Activated naive CD8-positive, alpha-beta T cell treated with anti-CD3 and anti-CD28 coated beads, Interleukin-2, amount 10 ng/mL, durations not matched to agents 7 days and 5 days (primary cell): Measurements from ENCODE around the gene KCNQ5. TPM values are rescaled to one million over a fixed set of nuclear protein-coding genes. Genes with fewer than 3 reads are reported as not detected.
A peak's percentile ranks its signal among the peaks of the same experiment; 100 is the strongest.

Experiments
- ATAC-seq: fragments of 150-1000 bp; cut with Tn5 transposase; one replicate; pipeline ENCODE4 v1.10.0; 2021; ENCODE audit warnings: low read depth, moderate library complexity
- POLR2A ChIA-PET: fragments of 350-600 bp; sonication (Branson Sonifier 250); formaldehyde crosslinking; loops from one replicate; lab custom pipeline; 2021; ENCODE audit warnings: antibody characterized with exemption; lab: Charles Lee
- DNase-seq: peaks from one replicate; pipeline ENCODE4 v3.0.0; 2021
- H3K27ac Mint-ChIP-seq: one replicate; pipeline ENCODE4 v1.8.0; 2022; ENCODE audit warnings: mild to moderate bottlenecking, mixed read lengths
- H3K27me3 Mint-ChIP-seq: one replicate; pipeline ENCODE4 v1.8.0; 2022; ENCODE audit warnings: mild to moderate bottlenecking, moderate library complexity, mixed read lengths
- H3K36me3 Mint-ChIP-seq: one replicate; pipeline ENCODE4 v1.8.0; 2021; ENCODE audit warnings: mild to moderate bottlenecking, mixed read lengths
- H3K4me1 Mint-ChIP-seq: one replicate; pipeline ENCODE4 v1.8.0; 2021; ENCODE audit warnings: mixed read lengths
- H3K4me3 Mint-ChIP-seq: one replicate; pipeline ENCODE4 v1.8.0; 2022; ENCODE audit warnings: mild to moderate bottlenecking, moderate library complexity, mixed read lengths
- H3K9me3 Mint-ChIP-seq: one replicate; pipeline ENCODE4 v1.8.0; 2021; ENCODE audit warnings: mixed read lengths
- total RNA-seq, 2 experiments: library from RNA; stranded (reverse); gene quantifications; one replicate each; pipeline ENCODE4 v1.2.3, GENCODE V29; 2021

Gene KCNQ5
- total RNA-seq, 2 experiments from 2014 or later, result 4.3 to 5.1 TPM

- ATAC-seq, result no peak
- H3K9me3 Mint-ChIP-seq, result peaks cover 3% of the 10 kb centered on the region
Measured at GRCh38 chr6:72647489-72647888, 25.6 kb downstream of the KCNQ5 start.

GRCh38 chr6:72649032-72649984 is 27.4 kb downstream of the KCNQ5 start:
- Mint-ChIP-seq H3K4me1 (peaks cover 18% of the 10 kb centered on the region), H3K36me3 (peaks cover 25% of the 10 kb centered on the region), H3K27me3 (no peaks in the 10 kb centered on the region), H3K27ac (no peak overlapping the region), H3K9me3 (peaks cover 5% of the 10 kb centered on the region), H3K4me3 (no peak overlapping the region)
- DNase-seq (no peak), ATAC-seq (no peak)
- POLR2A ChIA-PET, result interaction anchor here (0.6 kb wide), 1 partner anchor 48 kb away, joined by 3 read pairs; no protein-coding TSS in a partner anchor

More at GRCh38 chr6:72647489-72647888, 25.6 kb downstream of the KCNQ5 start:
- H3K27ac Mint-ChIP-seq, result no peak overlapping the region
- peaks cover 21% of the 10 kb centered on the region for H3K36me3 Mint-ChIP-seq
- POLR2A ChIA-PET, result no interaction called here
- H3K27me3 Mint-ChIP-seq, result no peaks in the 10 kb centered on the region
- DNase-seq, result no peak
- peaks cover 20% of the 10 kb centered on the region for H3K4me1 Mint-ChIP-seq
- no peak overlapping the region for H3K4me3 Mint-ChIP-seq

GRCh38 chr6:72650081-72650745 is 28.3 kb downstream of the KCNQ5 start:
- peaks cover 26% of the 10 kb centered on the region for H3K36me3 Mint-ChIP-seq
- DNase-seq, result no peak
- no peak overlapping the region for H3K27ac Mint-ChIP-seq
- no peak overlapping the region for H3K4me3 Mint-ChIP-seq
- ATAC-seq, result no peak
- peaks cover 19% of the 10 kb centered on the region for H3K4me1 Mint-ChIP-seq
- POLR2A ChIA-PET, result no interaction called here
- H3K9me3 Mint-ChIP-seq, result peaks cover 7% of the 10 kb centered on the region
- H3K27me3 Mint-ChIP-seq, result no peaks in the 10 kb centered on the region

GRCh38 chr6:72651174-72651573 is 29.3 kb downstream of the KCNQ5 start:
- no peak overlapping the region for H3K27ac Mint-ChIP-seq

GRCh38 chr6:72651967-72652956 is 30.4 kb downstream of the KCNQ5 start:
- no peaks in the 10 kb centered on the region for H3K27me3 Mint-ChIP-seq
- H3K4me1 Mint-ChIP-seq, result peaks cover 17% of the 10 kb centered on the region
- peaks cover 4% of the 10 kb centered on the region for H3K9me3 Mint-ChIP-seq
- no peak overlapping the region for H3K4me3 Mint-ChIP-seq
- no peak overlapping the region for H3K27ac Mint-ChIP-seq
- POLR2A ChIA-PET, result no interaction called here
- no peak for ATAC-seq
- peaks cover 16% of the 10 kb centered on the region for H3K36me3 Mint-ChIP-seq
- no peak for DNase-seq

More at GRCh38 chr6:72651174-72651573, 29.3 kb downstream of the KCNQ5 start:
- DNase-seq, result no peak
- Mint-ChIP-seq H3K4me1 (peaks cover 19% of the 10 kb centered on the region), H3K27me3 (no peaks in the 10 kb centered on the region), H3K9me3 (peaks cover 7% of the 10 kb centered on the region), H3K4me3 (no peak overlapping the region), H3K36me3 (peaks cover 21% of the 10 kb centered on the region)
- POLR2A ChIA-PET, result no interaction called here
- no peak for ATAC-seq

- Mint-ChIP-seq H3K9me3 (peaks cover 4% of the 10 kb centered on the region), H3K27me3 (no peaks in the 10 kb centered on the region), H3K4me3 (no peak overlapping the region), H3K4me1 (peaks cover 17% of the 10 kb centered on the region), H3K27ac (no peak overlapping the region), H3K36me3 (peaks cover 11% of the 10 kb centered on the region)
- POLR2A ChIA-PET, result no interaction called here
- DNase-seq, result no peak
- no peak for ATAC-seq
Measured at GRCh38 chr6:72653026-72653425, 31.2 kb downstream of the KCNQ5 start.

- no peaks in the 10 kb centered on the region for H3K27me3 Mint-ChIP-seq
- H3K9me3 Mint-ChIP-seq, result peaks cover 5% of the 10 kb centered on the region
- peaks cover 18% of the 10 kb centered on the region for H3K4me1 Mint-ChIP-seq
- H3K36me3 Mint-ChIP-seq, result peaks cover 14% of the 10 kb centered on the region
- H3K27ac Mint-ChIP-seq, result no peak overlapping the region
- DNase-seq (no peak), ATAC-seq (no peak)
- no peak overlapping the region for H3K4me3 Mint-ChIP-seq
- POLR2A ChIA-PET, result no interaction called here
Measured at GRCh38 chr6:72654071-72654621, 32.3 kb downstream of the KCNQ5 start.

GRCh38 chr6:72657407-72658197 is 35.7 kb downstream of the KCNQ5 start:
- H3K4me3 Mint-ChIP-seq, result no peak overlapping the region
- peaks cover 4% of the 10 kb centered on the region for H3K4me1 Mint-ChIP-seq
- ATAC-seq, result no peak
- DNase-seq, result no peak
- H3K36me3 Mint-ChIP-seq, result peaks cover 10% of the 10 kb centered on the region
- H3K9me3 Mint-ChIP-seq, result peaks cover 6% of the 10 kb centered on the region
- no peaks in the 10 kb centered on the region for H3K27me3 Mint-ChIP-seq
- POLR2A ChIA-PET, result no interaction called here
- no peak overlapping the region for H3K27ac Mint-ChIP-seq

GRCh38 chr6:72659754-72660153 is 37.9 kb downstream of the KCNQ5 start:
- no peaks in the 10 kb centered on the region for H3K27me3 Mint-ChIP-seq
- H3K4me3 Mint-ChIP-seq, result no peak overlapping the region
- H3K4me1 Mint-ChIP-seq, result peaks cover 4% of the 10 kb centered on the region
- peaks cover 7% of the 10 kb centered on the region for H3K36me3 Mint-ChIP-seq
- H3K9me3 Mint-ChIP-seq, result peaks cover 2% of the 10 kb centered on the region
- POLR2A ChIA-PET, result no interaction called here
- no peak overlapping the region for H3K27ac Mint-ChIP-seq
- no peak for ATAC-seq
- no peak for DNase-seq

- Mint-ChIP-seq H3K4me1 (peaks cover 4% of the 10 kb centered on the region), H3K27ac (no peak overlapping the region), H3K36me3 (peaks cover 7% of the 10 kb centered on the region), H3K4me3 (no peak overlapping the region), H3K27me3 (no peaks in the 10 kb centered on the region), H3K9me3 (peaks cover 2% of the 10 kb centered on the region)
- POLR2A ChIA-PET, result no interaction called here
- DNase-seq (no peak), ATAC-seq (no peak)
Measured at GRCh38 chr6:72661411-72661810, 39.5 kb downstream of the KCNQ5 start.

GRCh38 chr6:72665599-72665998 is 43.7 kb downstream of the KCNQ5 start:
- peaks cover 9% of the 10 kb centered on the region for H3K4me1 Mint-ChIP-seq
- POLR2A ChIA-PET, result no interaction called here
- no peak for ATAC-seq
- no peaks in the 10 kb centered on the region for H3K27me3 Mint-ChIP-seq
- no peak overlapping the region for H3K27ac Mint-ChIP-seq
- no peak overlapping the region for H3K4me3 Mint-ChIP-seq
- H3K9me3 Mint-ChIP-seq, result no peaks in the 10 kb centered on the region
- DNase-seq, result no peak
- H3K36me3 Mint-ChIP-seq, result peaks cover 3% of the 10 kb centered on the region

GRCh38 chr6:72669324-72669723 is 47.5 kb downstream of the KCNQ5 start:
- H3K4me1 Mint-ChIP-seq, result peaks cover 10% of the 10 kb centered on the region
- no peak for DNase-seq
- H3K27me3 Mint-ChIP-seq, result no peaks in the 10 kb centered on the region
- H3K9me3 Mint-ChIP-seq, result no peaks in the 10 kb centered on the region
- POLR2A ChIA-PET, result interaction anchor here (1.0 kb wide), 1 partner anchor 37 kb away, joined by 3 read pairs; no protein-coding TSS in a partner anchor
- ATAC-seq, result peak; percentile 67
- H3K27ac Mint-ChIP-seq, result no peak overlapping the region
- H3K4me3 Mint-ChIP-seq, result no peak overlapping the region
- no peaks in the 10 kb centered on the region for H3K36me3 Mint-ChIP-seq
